WTC11 (cell line): ENCODE measurements around the gene TMEM117. TPM values are rescaled to one million over a fixed set of nuclear protein-coding genes. Genes with fewer than 3 reads are reported as not detected.

Experiments used
- ATAC-seq: fragments of 200-7000 bp; cut with Tn5 transposase; 2 replicates; pipeline ENCODE4 v1.10.0; 2021; ENCODE audit warnings: mild to moderate bottlenecking, moderate library complexity
- CTCF ChIA-PET: fragments of 300-600 bp; sonication (Branson Sonifier 250); formaldehyde crosslinking; loops from one replicate; lab custom pipeline; 2021; ENCODE audit warnings: antibody characterized with exemption; lab: Charles Lee
- POLR2A ChIA-PET: fragments of 350-600 bp; sonication (Branson Sonifier 250); formaldehyde crosslinking; loops from one replicate; lab custom pipeline; 2021; ENCODE audit warnings: antibody characterized with exemption; lab: Charles Lee
- DNase-seq: peaks from one replicate; pipeline ENCODE4 v3.0.0; 2021; ENCODE audit warnings: low spot score
- H3K27ac Mint-ChIP-seq: 2 replicates; pipeline ENCODE4 v1.8.0; 2021; ENCODE audit warnings: mixed read lengths
- H3K27me3 Mint-ChIP-seq: 2 replicates; pipeline ENCODE4 v1.8.0; 2021; ENCODE audit warnings: low read depth, mild to moderate bottlenecking, moderate library complexity, mixed read lengths
- H3K36me3 Mint-ChIP-seq: 2 replicates; pipeline ENCODE4 v1.8.0; 2021; ENCODE audit warnings: mixed read lengths
- H3K4me1 Mint-ChIP-seq: 2 replicates; pipeline ENCODE4 v1.8.0; 2022; ENCODE audit warnings: mixed read lengths
- H3K4me3 Mint-ChIP-seq: 2 replicates; pipeline ENCODE4 v1.8.0; 2021; ENCODE audit warnings: mild to moderate bottlenecking, moderate library complexity, mixed read lengths
- H3K9me3 Mint-ChIP-seq: 2 replicates; pipeline ENCODE4 v1.8.0; 2021; ENCODE audit warnings: mixed read lengths
- CREM ChIP-seq: sonication (generic); formaldehyde crosslinking; IDR thresholded peaks from 2 replicates; pipeline ENCODE4 v1.8.1; 2022; ENCODE audit warnings: mild to moderate bottlenecking, missing genetic modification reagents, moderate library complexity
- CTCF ChIP-seq: fragments of 200-600 bp; IDR thresholded peaks from 2 replicates; pipeline ENCODE4 v1.8.0; 2022; ENCODE audit warnings: antibody characterized with exemption
- ELF4 ChIP-seq: sonication (generic); formaldehyde crosslinking; IDR thresholded peaks from 2 replicates; pipeline ENCODE4 v1.8.1; 2022; ENCODE audit warnings: low read depth, mild to moderate bottlenecking, moderate library complexity, missing genetic modification reagents
- IRF2 ChIP-seq: sonication (generic); formaldehyde crosslinking; IDR thresholded peaks from 2 replicates; pipeline ENCODE4 v1.8.0; 2022; ENCODE audit warnings: low read depth, missing genetic modification reagents, borderline replicate concordance
- KAT7 ChIP-seq: sonication (generic); formaldehyde crosslinking; IDR thresholded peaks from 2 replicates; pipeline ENCODE4 v1.8.1; 2023; ENCODE audit warnings: missing genetic modification reagents, mild to moderate bottlenecking, borderline replicate concordance
- MLX ChIP-seq: sonication (generic); formaldehyde crosslinking; IDR thresholded peaks from 2 replicates; pipeline ENCODE4 v1.8.1; 2023; ENCODE audit warnings: mild to moderate bottlenecking, missing genetic modification reagents, moderate library complexity
- NFE2L1 ChIP-seq: sonication (generic); formaldehyde crosslinking; IDR thresholded peaks from 2 replicates; pipeline ENCODE4 v1.8.1; 2023; ENCODE audit warnings: missing genetic modification reagents
- NR2C2 ChIP-seq: sonication (generic); formaldehyde crosslinking; IDR thresholded peaks from 2 replicates; pipeline ENCODE4 v1.8.0; 2022; ENCODE audit warnings: mild to moderate bottlenecking, missing genetic modification reagents
- PREB ChIP-seq: sonication (generic); formaldehyde crosslinking; IDR thresholded peaks from 2 replicates; pipeline ENCODE4 v1.8.1; 2022; ENCODE audit warnings: mild to moderate bottlenecking, missing genetic modification reagents, moderate library complexity, borderline replicate concordance
- RELA ChIP-seq: sonication (generic); formaldehyde crosslinking; IDR thresholded peaks from 2 replicates; pipeline ENCODE4 v1.8.1; 2022; ENCODE audit warnings: missing genetic modification reagents, mild to moderate bottlenecking, borderline replicate concordance
- SMAD4 ChIP-seq: sonication (generic); formaldehyde crosslinking; IDR thresholded peaks from 2 replicates; pipeline ENCODE4 v1.8.0; 2022; ENCODE audit warnings: mild to moderate bottlenecking, missing genetic modification reagents
- SOX15 ChIP-seq: fragments of 250-450 bp; sonication (Bioruptor Pico); IDR thresholded peaks from 2 replicates; pipeline ENCODE4 v1.9.0; 2021; ENCODE audit warnings: mild to moderate bottlenecking
- TEAD1 ChIP-seq: sonication (generic); formaldehyde crosslinking; IDR thresholded peaks from 2 replicates; pipeline ENCODE4 v1.8.0; 2022; ENCODE audit warnings: mild to moderate bottlenecking, missing genetic modification reagents
- TEAD4 ChIP-seq: sonication (generic); formaldehyde crosslinking; IDR thresholded peaks from 2 replicates; pipeline ENCODE4 v1.8.0; 2022; ENCODE audit warnings: mild to moderate bottlenecking, missing genetic modification reagents
- USF1 ChIP-seq: sonication (generic); formaldehyde crosslinking; IDR thresholded peaks from 2 replicates; pipeline ENCODE4 v1.8.0; 2022; ENCODE audit warnings: mild to moderate bottlenecking, missing genetic modification reagents
- USF2 ChIP-seq: sonication (generic); formaldehyde crosslinking; IDR thresholded peaks from 2 replicates; pipeline ENCODE4 v1.8.1; 2023; ENCODE audit warnings: mild to moderate bottlenecking, missing genetic modification reagents, moderate library complexity
- ZBTB21 ChIP-seq: sonication (generic); formaldehyde crosslinking; IDR thresholded peaks from 2 replicates; pipeline ENCODE4 v1.8.1; 2023; ENCODE audit warnings: mild to moderate bottlenecking, missing genetic modification reagents, borderline replicate concordance
- ZBTB43 ChIP-seq: sonication (generic); formaldehyde crosslinking; IDR thresholded peaks from 2 replicates; pipeline ENCODE4 v1.8.1; 2023; ENCODE audit warnings: mild to moderate bottlenecking, missing genetic modification reagents
- ZMAT4 ChIP-seq: fragments of 250-450 bp; sonication (Bioruptor Pico); IDR thresholded peaks from 2 replicates; pipeline ENCODE4 v1.9.0; 2021; ENCODE audit warnings: mild to moderate bottlenecking
- ZNF281 ChIP-seq: sonication (generic); formaldehyde crosslinking; IDR thresholded peaks from 2 replicates; pipeline ENCODE4 v1.8.0; 2023; ENCODE audit warnings: mild to moderate bottlenecking, missing genetic modification reagents
- ZNF396 ChIP-seq: fragments of 250-450 bp; sonication (Bioruptor Pico); IDR thresholded peaks from 2 replicates; pipeline ENCODE4 v1.8.0; 2021; ENCODE audit warnings: mild to moderate bottlenecking, moderate library complexity, borderline replicate concordance
- ZNF416 ChIP-seq: fragments of 250-450 bp; sonication (Bioruptor Pico); IDR thresholded peaks from 2 replicates; pipeline ENCODE4 v1.9.0; 2021; ENCODE audit warnings: mild to moderate bottlenecking, inconsistent platforms
- ZNF423 ChIP-seq: fragments of 250-450 bp; sonication (Bioruptor Pico); IDR thresholded peaks from 2 replicates; pipeline ENCODE4 v2.1.2; 2022; ENCODE audit warnings: mild to moderate bottlenecking, moderate library complexity
- total RNA-seq: library from RNA; stranded (reverse); gene quantifications from 3 replicates; pipeline ENCODE4 v1.2.3, GENCODE V29; 2021

The TMEM117 gene
- total RNA-seq, 1 experiment from 2014 or later, result 1.5 TPM

- ChIA-PET CTCF (no interaction called here), POLR2A (no interaction called here)
- no peak overlapping the region for H3K4me3 Mint-ChIP-seq
- H3K9me3 Mint-ChIP-seq, result no peaks in the 10 kb centered on the region
- no peak for TF ChIP-seq TEAD1 (CRISPR knock-in tag)
- no peak for TF ChIP-seq ZMAT4
- no peak for TF ChIP-seq USF1 (CRISPR knock-in tag)
- TF ChIP-seq NFE2L1 (CRISPR knock-in tag), result no peak
- TF ChIP-seq ZNF281 (CRISPR knock-in tag), result no peak
- TF ChIP-seq MLX (CRISPR knock-in tag), result no peak
- no peak for TF ChIP-seq ZNF396 (CRISPR knock-in tag)
- TF ChIP-seq KAT7 (CRISPR knock-in tag), result no peak
- no peak for TF ChIP-seq CREM (CRISPR knock-in tag)
- DNase-seq, result no peak
- H3K27me3 Mint-ChIP-seq, result no peaks in the 10 kb centered on the region
- ATAC-seq, result no peak
- no peaks in the 10 kb centered on the region for H3K36me3 Mint-ChIP-seq
- H3K4me1 Mint-ChIP-seq, result peaks cover 9% of the 10 kb centered on the region
- H3K27ac Mint-ChIP-seq, result no peak overlapping the region
Measured at GRCh38 chr12:44389896-44390295, 554.0 kb downstream of the TMEM117 start.

GRCh38 chr12:44397631-44398030, 561.8 kb downstream of the TMEM117 start:
- ChIA-PET CTCF (interaction anchor here (1.4 kb wide), 1 partner anchor 80 kb away, joined by 4 read pairs; no protein-coding TSS in a partner anchor), POLR2A (no interaction called here)
- no peak overlapping the region for H3K4me3 Mint-ChIP-seq
- no peak for ATAC-seq
- no peaks in the 10 kb centered on the region for H3K36me3 Mint-ChIP-seq
- H3K9me3 Mint-ChIP-seq, result peaks cover 19% of the 10 kb centered on the region
- DNase-seq, result no peak
- no peaks in the 10 kb centered on the region for H3K27me3 Mint-ChIP-seq
- H3K4me1 Mint-ChIP-seq, result peaks cover 6% of the 10 kb centered on the region
- no peak overlapping the region for H3K27ac Mint-ChIP-seq
- TF ChIP-seq SMAD4 (CRISPR knock-in tag) (no peak), NR2C2 (CRISPR knock-in tag) (no peak), RELA (CRISPR knock-in tag) (no peak), PREB (no peak), ZBTB43 (no peak), ZNF423 (CRISPR knock-in tag) (no peak), USF2 (CRISPR knock-in tag) (no peak), TEAD1 (CRISPR knock-in tag) (no peak), ZNF416 (CRISPR knock-in tag) (no peak), ELF4 (CRISPR knock-in tag) (no peak), CREM (CRISPR knock-in tag) (no peak), TEAD4 (CRISPR knock-in tag) (no peak), CTCF (no peak), ZBTB21 (CRISPR knock-in tag) (no peak), NFE2L1 (CRISPR knock-in tag) (no peak), SOX15 (no peak), IRF2 (CRISPR knock-in tag) (no peak)
